Endothelial cell (in vitro differentiated cells): Measurements from ENCODE around the gene ACSL3. TPM values are rescaled to one million over a fixed set of nuclear protein-coding genes. Genes with fewer than 3 reads are reported as not detected.

Experiments used
- DNase-seq: peaks from one replicate; pipeline ENCODE4 v3.0.0; 2021; ENCODE audit warnings: low spot score
- H3K27ac Mint-ChIP-seq: one replicate; pipeline ENCODE4 v1.8.0; 2021; ENCODE audit warnings: mixed read lengths, inconsistent platforms; ENCODE audit not compliant: unreplicated experiment
- H3K27me3 Mint-ChIP-seq: one replicate; pipeline ENCODE4 v1.8.0; 2021; ENCODE audit warnings: mild to moderate bottlenecking, moderate library complexity, mixed read lengths, inconsistent platforms; ENCODE audit not compliant: unreplicated experiment
- H3K36me3 Mint-ChIP-seq: one replicate; pipeline ENCODE4 v1.8.0; 2021; ENCODE audit warnings: mild to moderate bottlenecking, low read depth, mixed read lengths, inconsistent platforms; ENCODE audit not compliant: unreplicated experiment
- H3K4me1 Mint-ChIP-seq: one replicate; pipeline ENCODE4 v1.8.0; 2021; ENCODE audit warnings: mild to moderate bottlenecking, mixed read lengths, inconsistent platforms; ENCODE audit not compliant: unreplicated experiment
- H3K4me3 Mint-ChIP-seq: one replicate; pipeline ENCODE4 v1.8.0; 2021; ENCODE audit warnings: mild to moderate bottlenecking, mixed read lengths, inconsistent platforms; ENCODE audit not compliant: unreplicated experiment
- H3K9me3 Mint-ChIP-seq: one replicate; pipeline ENCODE4 v1.8.0; 2021; ENCODE audit warnings: mixed read lengths, inconsistent platforms; ENCODE audit not compliant: unreplicated experiment
- CTCF ChIP-seq: fragments of 200-600 bp; sonication (generic); IDR thresholded peaks from one replicate; pipeline ENCODE4 v1.5.0; 2021; ENCODE audit warnings: antibody characterized with exemption; ENCODE audit not compliant: unreplicated experiment
- total RNA-seq: library from RNA; stranded (reverse); fragmentation: NEBNext Ultra II Directional; extraction: Animal tissue kit (Norgen Biotek cat#: 25700); gene quantifications from one replicate; pipeline ENCODE4 v1.2.1, GENCODE V29; 2021; ENCODE audit not compliant: unreplicated experiment

Gene ACSL3
- total RNA-seq, 1 donor from 2014 or later = 163 TPM

- no peaks in the 10 kb centered on the region for H3K9me3 Mint-ChIP-seq
- TF ChIP-seq CTCF = no peak
- no peak for DNase-seq
- H3K27ac Mint-ChIP-seq = no peak overlapping the region
- H3K4me3 Mint-ChIP-seq = no peak overlapping the region
- peaks cover 3% of the 10 kb centered on the region for H3K27me3 Mint-ChIP-seq
- peaks cover 15% of the 10 kb centered on the region for H3K36me3 Mint-ChIP-seq
- peaks cover 23% of the 10 kb centered on the region for H3K4me1 Mint-ChIP-seq
Measured at GRCh38 chr2:222833410-222833809, 27.4 kb upstream of the ACSL3 start.

- DNase-seq = no peak
- peaks cover 20% of the 10 kb centered on the region for H3K4me1 Mint-ChIP-seq
- no peaks in the 10 kb centered on the region for H3K9me3 Mint-ChIP-seq
- TF ChIP-seq CTCF = no peak
- H3K27me3 Mint-ChIP-seq = peaks cover 3% of the 10 kb centered on the region
- no peak overlapping the region for H3K27ac Mint-ChIP-seq
- no peak overlapping the region for H3K4me3 Mint-ChIP-seq
- peaks cover 13% of the 10 kb centered on the region for H3K36me3 Mint-ChIP-seq
Measured at GRCh38 chr2:222835143-222835822, 25.6 kb upstream of the ACSL3 start.

DNA sequence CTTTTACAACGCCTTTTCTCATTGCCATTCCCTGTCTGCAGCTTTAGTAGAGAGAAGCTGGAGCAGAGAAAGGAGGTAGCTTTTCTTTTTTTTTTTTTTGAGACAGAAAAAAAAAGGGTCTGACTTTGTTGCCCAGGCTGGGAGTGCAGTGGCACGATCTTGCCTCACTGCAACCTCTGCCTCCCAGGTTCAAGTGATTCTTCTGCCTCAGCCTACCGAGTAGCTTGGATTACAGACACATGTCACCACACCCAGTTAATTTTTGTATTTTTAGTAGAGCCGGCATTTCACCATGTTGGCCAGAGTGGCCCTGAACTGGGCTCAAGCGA is 25.0 kb upstream of the ACSL3 start:
- Mint-ChIP-seq H3K27ac (no peak overlapping the region), H3K36me3 (peaks cover 11% of the 10 kb centered on the region), H3K4me1 (peaks cover 22% of the 10 kb centered on the region), H3K4me3 (no peak overlapping the region), H3K27me3 (peaks cover 3% of the 10 kb centered on the region), H3K9me3 (no peaks in the 10 kb centered on the region)
- no peak for TF ChIP-seq CTCF
- DNase-seq = no peak

GRCh38 chr2:222837643-222838056 is 23.2 kb upstream of the ACSL3 start:
- DNase-seq = no peak
- Mint-ChIP-seq H3K27me3 (peaks cover 3% of the 10 kb centered on the region), H3K4me1 (peaks cover 35% of the 10 kb centered on the region), H3K9me3 (no peaks in the 10 kb centered on the region), H3K27ac (peak overlapping the region; percentile 87), H3K36me3 (peaks cover 11% of the 10 kb centered on the region), H3K4me3 (no peak overlapping the region)
- TF ChIP-seq CTCF = no peak

- H3K4me1 Mint-ChIP-seq = peaks cover 42% of the 10 kb centered on the region
- H3K36me3 Mint-ChIP-seq = peaks cover 11% of the 10 kb centered on the region
- H3K27ac Mint-ChIP-seq = no peak overlapping the region
- TF ChIP-seq CTCF = no peak
- no peak for DNase-seq
- H3K4me3 Mint-ChIP-seq = no peak overlapping the region
- peaks cover 3% of the 10 kb centered on the region for H3K27me3 Mint-ChIP-seq
- no peaks in the 10 kb centered on the region for H3K9me3 Mint-ChIP-seq
Measured at GRCh38 chr2:222840060-222840802, 20.6 kb upstream of the ACSL3 start.
